GM18498 (cell line): Measurements from ENCODE around the gene CASP5.
"Not testable (repeated sequence)": the region's sequence is repeated elsewhere in the genome, so short reads cannot be mapped to it uniquely, and the experiment has no call there.

ENCODE experiments used
- ATAC-seq: cut with Tn5 transposase; IDR thresholded peaks from one replicate; pipeline ENCODE4 v1.9.1; 2021; ENCODE audit warnings: mild to moderate bottlenecking, moderate library complexity; ENCODE audit not compliant: unreplicated experiment

Gene CASP5

GRCh38 chr11:105034388-105034787 lies 11.4 kb upstream of the CASP5 start:
- ATAC-seq, result peak; percentile 7

GRCh38 chr11:105033781-105034180 lies 10.8 kb upstream of the CASP5 start:
- ATAC-seq, result peak; percentile 34

GRCh38 chr11:105033343-105033742 lies 10.4 kb upstream of the CASP5 start:
- no peak for ATAC-seq

GRCh38 chr11:105032495-105032894 lies 9.5 kb upstream of the CASP5 start:
- ATAC-seq, result no peak

GRCh38 chr11:105027678-105028077 lies 4.7 kb upstream of the CASP5 start:
- ATAC-seq, result no peak

- no peak for ATAC-seq
These were observed 1.4 kb upstream of the CASP5 start for GRCh38 chr11:105024394-105024793.

GRCh38 chr11:105022527-105022926 lies 441 bp downstream of the CASP5 start:
- no peak for ATAC-seq

- no peak for ATAC-seq
These were observed 15.5 kb downstream of the CASP5 start for GRCh38 chr11:105007463-105007862.

- ATAC-seq, result no peak
These were observed 17.5 kb downstream of the CASP5 start for GRCh38 chr11:105005451-105005845.

- no peak for ATAC-seq
These were observed 18.9 kb downstream of the CASP5 start for GRCh38 chr11:105004021-105004420.

GRCh38 chr11:105003151-105003550 lies 19.8 kb downstream of the CASP5 start:
- no peak for ATAC-seq

GRCh38 chr11:105000797-105001196 lies 22.2 kb downstream of the CASP5 start:
- peak; percentile 87 for ATAC-seq

GRCh38 chr11:105000167-105000566 lies 22.8 kb downstream of the CASP5 start:
- ATAC-seq, result no peak

GRCh38 chr11:104999721-105000120 lies 23.2 kb downstream of the CASP5 start:
- ATAC-seq, result no peak

- ATAC-seq, result no peak
These were observed 25.7 kb downstream of the CASP5 start for GRCh38 chr11:104997288-104997687.

- no peak for ATAC-seq
These were observed 28.0 kb downstream of the CASP5 start for GRCh38 chr11:104995001-104995408.

- no peak for ATAC-seq
These were observed 30.2 kb downstream of the CASP5 start for GRCh38 chr11:104992781-104993180.

GRCh38 chr11:104991994-104992393 lies 31.0 kb downstream of the CASP5 start:
- no peak for ATAC-seq

- no peak for ATAC-seq
These were observed 38.2 kb downstream of the CASP5 start for GRCh38 chr11:104984808-104985207.

- no peak for ATAC-seq
These were observed 43.1 kb downstream of the CASP5 start for GRCh38 chr11:104979839-104980238.

GRCh38 chr11:104973616-104974015 lies 49.4 kb downstream of the CASP5 start:
- no peak for ATAC-seq

GRCh38 chr11:104972924-104973323 lies 50.0 kb downstream of the CASP5 start:
- ATAC-seq, result not testable (repeated sequence)

- no peak for ATAC-seq
These were observed 52.2 kb downstream of the CASP5 start for GRCh38 chr11:104970756-104971155.
